Fibroblast of skin of right quadriceps (primary cell): ENCODE results near the gene TOR4A.

Experiments
- DNase-seq: peaks from one replicate; pipeline ENCODE4 v3.0.0-alpha.2; 2013

The TOR4A gene

DNA sequence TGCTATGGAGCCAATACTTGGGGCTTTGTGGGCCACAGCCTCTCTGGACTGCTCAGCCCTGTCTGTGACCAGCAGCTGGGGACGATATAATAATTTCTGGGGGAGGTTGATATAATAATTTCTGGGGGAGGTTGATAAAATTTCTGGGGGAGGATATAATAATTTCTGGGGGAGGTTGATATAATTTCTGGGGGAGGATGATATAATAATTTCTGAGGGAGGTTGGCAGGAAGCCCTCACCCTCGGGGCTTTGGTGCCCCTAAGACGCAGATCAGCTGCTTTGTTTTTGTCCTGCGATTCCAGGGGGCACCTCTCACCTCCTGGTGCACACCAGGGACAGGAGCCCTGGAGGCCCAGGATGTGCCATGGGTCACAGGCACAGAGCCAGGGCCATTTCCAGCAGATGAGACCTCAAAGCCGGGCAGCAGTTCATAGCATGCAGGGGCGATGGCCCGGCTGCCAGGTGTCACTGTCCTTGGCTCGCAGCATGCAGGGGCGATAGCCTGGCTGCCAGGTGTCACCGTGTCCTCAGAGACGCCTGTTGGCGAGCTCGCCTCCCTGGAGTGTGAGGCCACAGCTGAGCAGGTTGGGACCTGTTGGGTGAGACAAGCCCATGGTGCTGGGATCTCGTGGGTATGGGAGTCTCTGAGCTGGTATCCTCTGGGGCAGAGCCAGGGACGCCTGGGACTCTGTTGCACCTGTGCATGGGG is 3.8 kb upstream of the TOR4A start:
- DNase-seq: no peak

DNA sequence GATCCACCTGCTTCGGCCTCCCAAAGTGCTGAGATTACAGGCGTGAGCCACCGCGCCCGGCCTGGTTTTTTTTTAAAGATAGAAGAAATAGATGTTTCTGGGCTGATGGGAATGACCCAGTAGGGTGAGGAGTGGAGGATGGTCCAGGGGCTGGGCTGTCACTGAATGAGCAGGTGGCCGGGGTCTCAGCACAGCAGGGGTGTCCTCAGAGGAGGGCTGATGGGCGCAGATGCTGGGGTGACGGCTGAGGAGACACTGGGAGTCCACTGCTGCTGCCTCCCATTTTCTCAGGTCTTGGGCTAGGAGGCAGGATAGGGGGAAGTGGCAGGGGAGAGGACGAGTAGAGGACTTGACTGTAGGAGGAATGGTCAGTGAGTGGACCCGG is 2.3 kb upstream of the TOR4A start:
- DNase-seq: no peak

DNA sequence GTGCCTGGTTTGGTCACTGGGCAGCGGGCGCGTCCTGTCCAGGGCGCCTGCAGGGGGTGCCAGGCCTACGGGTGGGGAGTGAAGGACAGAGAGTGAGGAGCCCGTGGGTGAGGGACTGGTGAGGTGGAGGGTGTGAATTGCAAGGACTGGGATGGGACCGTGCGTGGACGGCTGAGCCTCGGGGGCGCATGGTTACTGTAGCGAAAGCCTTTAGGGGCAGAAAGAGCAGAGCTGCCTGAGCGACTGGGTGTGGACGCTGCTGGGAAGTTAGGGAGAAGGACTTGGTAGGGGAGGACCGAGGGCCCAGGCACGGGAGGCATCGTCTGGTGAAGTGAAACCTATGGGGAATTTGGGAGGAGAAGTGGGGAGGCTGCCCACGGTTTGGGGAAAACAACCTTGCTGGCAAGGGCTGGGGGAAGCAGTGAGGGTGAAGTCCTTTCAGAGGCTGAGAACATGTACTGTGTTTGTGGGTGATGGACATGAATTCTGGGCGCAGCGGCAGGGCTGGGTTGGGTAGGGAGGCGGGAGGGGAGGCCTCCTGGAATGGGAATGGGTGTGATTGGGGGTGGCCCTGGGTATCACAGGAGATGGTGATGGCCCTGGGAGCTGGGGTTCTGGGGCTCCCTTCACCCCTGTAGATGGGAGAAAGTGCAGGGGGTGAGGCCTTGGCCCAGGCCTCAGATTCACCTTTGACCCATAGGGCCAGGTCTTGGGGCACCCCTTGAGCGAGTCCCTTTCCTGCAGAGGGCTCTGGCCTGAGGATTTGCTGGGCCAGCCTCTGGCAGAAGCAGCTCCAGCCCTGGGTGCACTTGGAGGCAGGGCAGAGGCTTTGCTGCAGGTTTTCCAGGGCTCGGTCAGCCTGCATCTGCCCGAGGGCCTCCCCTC is 1.7 kb upstream of the TOR4A start:
- no peak for DNase-seq

DNA sequence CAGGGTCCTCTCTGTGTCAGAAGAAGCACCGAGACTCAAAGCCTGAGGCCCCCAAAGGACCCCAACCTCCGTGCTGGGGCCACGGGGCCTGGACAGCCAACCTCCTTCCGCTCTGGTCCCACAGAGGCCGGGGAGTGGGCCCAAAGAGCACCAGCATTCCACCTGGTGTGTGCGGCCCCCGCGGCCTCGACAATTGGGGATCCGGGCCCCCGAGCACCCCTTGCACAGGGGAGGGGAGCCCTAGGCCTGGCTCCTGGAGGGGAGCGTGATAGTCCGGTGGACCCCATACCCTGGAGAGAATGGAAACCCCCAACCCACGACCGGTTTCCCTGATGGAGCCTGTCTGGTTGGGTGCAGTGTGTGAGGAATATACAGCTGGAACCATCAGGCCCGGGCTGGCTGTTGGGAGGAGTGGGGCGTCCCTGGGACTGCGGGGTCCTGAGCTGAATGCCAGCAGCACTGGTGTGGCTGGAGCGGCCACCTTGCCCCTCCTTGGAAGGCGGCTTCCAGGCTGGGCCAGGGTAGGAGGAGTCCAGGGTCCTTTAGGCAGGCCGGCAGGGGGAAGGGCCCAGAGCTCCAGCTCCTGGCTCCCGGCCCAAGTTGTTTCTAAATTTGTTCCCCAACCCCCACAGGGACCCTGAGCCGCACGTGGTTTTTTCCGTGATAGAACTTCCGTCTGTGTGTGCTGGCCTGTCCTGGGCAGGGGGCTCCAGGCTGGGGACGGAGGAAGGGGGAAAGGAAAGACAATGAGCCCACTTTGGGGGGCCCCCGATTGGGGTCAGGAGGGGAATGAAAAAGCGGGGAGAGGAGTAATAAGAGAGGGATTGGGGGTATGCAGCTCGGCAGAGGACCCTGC is 825 bp upstream of the TOR4A start:
- peak; percentile 63 for DNase-seq

DNA sequence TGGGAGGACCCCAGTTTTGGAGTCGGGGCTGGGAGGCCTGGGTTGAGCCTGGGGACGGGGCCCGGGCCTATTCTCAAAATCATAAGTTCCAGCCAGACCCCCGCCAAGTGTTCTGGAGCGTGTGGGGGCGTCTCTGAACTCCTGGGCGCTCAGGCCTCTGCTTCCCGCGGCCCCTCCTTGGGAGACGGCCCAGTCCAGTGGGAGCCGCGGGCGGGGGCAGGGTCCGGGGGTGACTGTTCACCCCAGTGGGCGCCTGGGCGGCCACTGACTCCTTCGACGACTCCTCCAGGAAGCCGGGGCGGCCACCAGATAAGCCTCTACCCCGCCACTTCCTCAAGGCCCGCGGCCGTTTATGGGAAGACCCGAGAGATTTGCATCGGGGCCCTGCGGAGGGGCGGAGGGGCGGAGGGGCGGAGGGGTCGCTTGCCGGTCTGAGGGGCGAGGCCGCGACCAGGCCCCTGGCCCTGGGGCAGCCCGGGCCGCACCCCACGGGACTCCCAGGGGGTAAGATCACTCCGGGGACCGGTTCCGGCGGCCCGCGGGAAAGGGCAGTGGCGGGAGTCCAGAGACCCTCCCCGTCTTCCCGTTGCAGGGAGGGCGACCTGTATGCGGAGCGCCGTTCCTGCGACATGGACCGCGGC is 655 bp downstream of the TOR4A start:
- DNase-seq: no peak

DNA sequence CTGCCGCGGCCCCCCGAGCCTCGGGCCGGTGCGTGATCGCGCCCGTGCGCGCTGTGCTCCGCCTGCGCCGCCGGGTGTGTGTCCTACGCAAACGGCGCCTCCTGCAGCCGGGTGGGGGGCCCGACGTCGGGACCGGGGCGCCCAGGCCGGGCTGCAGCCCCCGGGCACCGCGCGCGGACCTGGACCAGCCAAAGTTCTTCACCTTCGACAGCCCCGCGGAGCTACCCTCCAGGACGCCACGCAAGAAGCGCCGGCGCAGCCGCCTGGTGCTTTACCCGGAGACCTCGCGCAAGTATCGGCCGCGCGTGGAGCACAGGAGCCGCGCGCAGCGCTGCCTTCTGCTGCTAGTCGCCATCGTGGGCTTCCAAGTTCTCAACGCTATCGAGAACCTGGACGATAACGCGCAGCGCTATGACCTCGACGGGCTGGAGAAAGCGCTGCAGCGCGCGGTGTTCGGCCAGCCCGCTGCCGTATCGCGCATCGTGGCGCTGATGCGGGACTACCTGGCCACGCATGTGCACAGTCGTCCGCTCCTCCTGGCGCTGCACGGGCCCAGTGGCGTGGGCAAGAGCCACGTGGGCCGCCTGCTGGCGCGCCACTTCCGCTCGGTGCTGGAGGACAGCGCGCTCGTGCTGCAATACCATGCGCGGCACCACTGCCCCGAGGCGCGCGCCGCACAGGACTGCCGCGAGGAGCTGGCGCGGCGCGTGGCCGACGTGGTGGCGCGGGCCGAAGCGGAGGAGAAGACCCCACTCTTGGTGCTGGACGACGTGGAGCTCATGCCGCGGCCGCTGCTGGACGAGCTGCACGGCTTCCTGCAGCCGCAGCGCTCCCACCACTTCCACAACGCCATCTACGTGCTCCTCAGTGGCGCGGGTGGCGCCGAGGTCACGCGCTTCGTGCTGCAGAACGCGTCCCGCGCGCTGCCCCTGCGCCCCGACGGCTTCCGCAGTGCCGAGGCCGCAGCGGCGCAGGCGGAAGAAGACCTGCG is 1.5 kb downstream of the TOR4A start:
- no peak for DNase-seq

GRCh38 chr9:137279741-137280473 is 2.4 kb downstream of the TOR4A start:
- no peak for DNase-seq

GRCh38 chr9:137280474-137281344 is 3.2 kb downstream of the TOR4A start:
- DNase-seq: no peak

GRCh38 chr9:137281345-137282116 is 4.0 kb downstream of the TOR4A start:
- DNase-seq: no peak

DNA sequence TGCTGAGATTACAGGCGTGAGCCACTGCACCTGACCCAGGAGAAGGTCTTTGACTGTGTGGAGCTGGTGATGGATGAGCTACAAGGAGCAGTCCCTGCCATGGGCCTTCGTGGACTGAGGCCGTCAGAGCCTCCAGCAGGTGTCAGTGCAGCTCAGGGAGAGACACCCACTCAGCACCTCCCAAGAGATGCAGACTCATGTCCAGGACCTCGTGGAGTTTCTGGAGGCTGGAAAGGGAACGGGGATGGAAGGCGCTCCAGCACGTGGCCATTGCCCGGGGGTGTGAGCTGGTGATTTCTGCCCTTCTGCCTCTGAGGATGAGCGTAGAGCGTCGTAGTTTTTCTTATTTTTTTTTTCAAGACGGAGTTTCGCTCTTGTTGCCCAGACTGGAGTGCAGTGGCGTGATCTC is 9.5 kb downstream of the TOR4A start:
- DNase-seq: no peak

DNA sequence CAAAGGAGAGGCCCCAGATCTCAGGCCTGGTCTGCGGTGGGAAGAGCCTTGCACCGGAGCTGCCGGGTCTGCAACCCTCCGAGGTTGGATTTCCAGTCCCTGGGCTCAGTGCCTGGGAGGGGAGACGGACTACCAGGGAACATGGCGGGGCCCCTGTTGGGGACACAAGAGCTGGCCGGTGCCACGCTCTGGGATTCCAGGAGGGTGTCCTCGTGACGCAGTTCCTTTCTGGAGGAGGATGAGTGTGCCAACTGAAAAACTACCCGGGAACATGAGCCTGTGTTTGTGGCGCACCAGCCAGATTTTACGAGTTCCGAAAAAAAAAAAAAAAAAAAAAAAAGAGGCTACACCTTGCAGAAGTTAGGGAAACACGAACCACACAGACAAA is 15.6 kb downstream of the TOR4A start:
- no peak for DNase-seq

DNA sequence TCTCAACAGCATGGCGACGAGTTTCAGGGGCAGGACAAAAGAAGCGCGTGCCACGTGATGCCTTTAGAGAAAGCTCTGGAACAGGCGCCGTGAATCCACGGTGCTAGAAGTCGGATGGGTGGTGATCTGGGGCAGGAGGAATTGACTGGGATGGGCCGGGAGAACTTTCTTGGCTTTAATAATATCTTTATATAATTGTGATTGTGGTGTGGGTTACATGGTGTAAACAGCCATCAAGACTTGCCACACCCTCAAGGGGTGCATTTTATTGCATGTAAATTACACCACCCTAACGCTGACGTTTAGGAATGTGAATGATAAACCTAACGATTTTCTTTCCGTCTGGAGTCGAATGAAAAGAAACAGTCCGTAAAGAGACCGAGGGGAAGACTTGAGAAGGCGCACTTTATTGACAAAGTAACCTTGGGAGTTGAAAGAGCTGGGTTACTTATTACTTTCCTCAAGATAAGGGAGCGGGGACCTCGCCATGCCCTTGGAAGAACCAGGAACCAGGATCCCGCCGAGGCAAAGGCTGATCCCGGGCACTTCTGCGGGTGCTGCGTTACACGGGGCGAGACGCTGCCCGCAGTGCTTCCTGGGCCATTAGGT is 16.1 kb downstream of the TOR4A start:
- no peak for DNase-seq

DNA sequence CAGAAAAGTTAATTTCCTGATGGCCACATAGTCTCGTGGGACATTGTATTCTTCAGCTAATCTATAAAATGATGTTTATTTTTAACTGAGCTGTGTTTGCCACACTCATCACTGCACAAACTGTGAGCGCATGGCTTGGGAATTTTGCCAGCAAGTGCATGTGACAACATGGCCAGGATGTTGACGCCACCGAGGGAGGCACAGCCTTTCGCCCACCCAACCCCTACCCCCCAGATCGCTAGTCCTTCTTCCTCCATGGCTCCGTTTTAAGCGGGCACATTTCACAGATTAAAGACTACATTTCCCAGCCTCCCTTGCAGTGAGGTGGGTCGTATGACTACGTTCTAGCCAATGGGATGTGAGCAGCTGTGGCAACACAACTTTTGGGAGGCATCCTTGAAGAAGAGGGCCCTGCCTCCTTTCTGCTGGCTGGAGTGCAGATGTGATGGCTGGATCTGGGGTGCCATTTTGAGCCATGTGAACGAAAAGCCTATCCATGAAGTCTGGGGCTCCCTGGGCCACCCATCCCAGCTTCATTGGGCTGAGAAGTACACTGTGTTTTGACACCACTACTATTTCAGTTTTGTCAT is 16.7 kb downstream of the TOR4A start:
- no peak for DNase-seq

GRCh38 chr9:137294681-137295237 is 17.2 kb downstream of the TOR4A start:
- DNase-seq: no peak

DNA sequence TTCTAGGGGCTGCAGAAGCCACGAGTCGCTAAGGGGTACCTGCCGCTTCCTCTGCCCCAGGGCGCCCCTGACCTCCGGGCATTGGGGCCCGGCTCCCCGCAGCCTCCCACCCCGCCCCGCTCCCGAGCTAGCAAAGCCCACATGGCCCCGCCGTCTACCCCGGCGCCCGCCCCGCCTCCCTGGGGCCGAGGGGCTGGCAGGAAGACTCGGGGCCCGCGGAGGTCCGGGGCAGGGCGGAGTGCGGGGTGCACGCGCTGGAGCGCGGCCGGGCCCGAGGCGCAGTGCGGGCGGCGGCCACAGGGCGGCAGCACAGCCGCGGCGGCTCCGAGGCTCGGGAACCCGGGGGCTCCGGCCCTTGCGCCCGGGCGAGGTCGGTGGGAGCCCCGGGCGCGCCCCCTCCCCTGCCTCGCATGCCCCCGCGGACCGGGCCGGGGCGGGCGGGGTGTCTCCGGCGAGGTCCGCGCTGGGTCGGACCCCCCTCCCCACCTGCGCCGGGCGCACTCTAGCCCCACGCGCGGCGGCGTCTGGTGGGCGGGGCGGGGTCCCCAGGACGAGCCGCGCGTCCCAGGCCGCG is 17.8 kb downstream of the TOR4A start:
- DNase-seq: no peak

- DNase-seq: no peak
Observed at GRCh38 chr9:137295849-137296669, 18.5 kb downstream of the TOR4A start.
